ENCODE data around the gene CERCAM.

The CERCAM gene

DNA sequence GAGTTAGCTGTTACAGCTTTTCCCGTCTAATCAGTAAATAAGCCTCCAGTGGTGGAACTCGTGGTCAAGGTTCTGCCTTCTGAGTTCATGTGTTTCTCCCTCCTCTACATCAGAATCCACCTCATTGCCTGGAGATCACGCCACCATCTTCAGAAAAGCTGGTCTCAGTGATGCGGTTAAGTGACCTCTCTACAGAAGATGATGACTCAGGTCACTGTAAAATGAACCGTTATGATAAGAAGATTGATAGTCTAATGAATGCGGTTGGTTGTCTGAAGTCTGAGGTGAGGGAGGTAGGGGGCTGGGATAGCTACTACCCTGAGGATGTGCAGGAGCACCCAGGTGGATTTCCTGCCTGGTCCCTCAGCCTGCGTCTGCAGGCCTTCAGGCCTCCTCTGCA lies 48.4 kb downstream of the CERCAM start:
- DNase-seq = no peak

- no peak for DNase-seq
Measured at GRCh38 chr9:128470560-128470959, 49.9 kb downstream of the CERCAM start.

- DNase-seq = no peak
Measured at GRCh38 chr9:128473104-128473503, 52.4 kb downstream of the CERCAM start.

DNA sequence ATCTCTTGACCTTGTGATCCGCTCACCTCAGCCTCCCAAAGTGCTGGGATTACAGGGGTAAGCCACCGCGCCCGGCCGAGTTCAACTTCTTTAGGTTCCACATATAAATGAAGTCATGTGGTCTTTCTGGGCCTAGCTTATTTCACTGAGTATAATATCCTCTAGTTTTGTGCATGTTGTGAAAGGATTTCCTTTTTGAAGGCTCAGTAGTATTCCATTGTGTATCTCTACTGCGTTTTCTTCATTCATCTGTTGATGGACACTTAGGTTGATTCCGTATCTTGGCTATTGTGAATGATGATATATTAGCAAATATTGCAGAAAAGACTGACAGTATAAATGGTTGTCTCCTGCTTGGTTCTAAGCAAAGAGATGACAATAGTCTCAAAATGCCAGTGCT lies 55.2 kb downstream of the CERCAM start:
- no peak for DNase-seq

DNA sequence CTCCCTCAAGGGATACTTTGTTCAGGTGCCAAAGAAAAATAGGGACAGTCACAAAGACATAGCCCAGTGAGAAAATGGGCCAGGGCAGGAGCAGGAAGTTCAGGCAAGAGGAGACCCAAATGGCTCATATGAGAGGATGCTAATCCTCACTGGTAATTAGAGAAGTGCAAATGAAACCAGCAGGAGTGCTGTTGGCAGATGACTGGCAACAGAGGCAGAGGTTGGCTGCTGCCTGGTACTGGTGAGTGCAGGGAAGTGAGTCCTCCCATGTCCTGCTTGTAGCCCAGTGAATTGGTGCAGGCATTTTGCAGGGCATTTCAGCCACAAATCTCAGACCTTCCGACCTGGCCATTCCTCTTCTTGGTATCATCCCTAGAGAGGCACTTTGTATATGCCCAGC lies 58.6 kb downstream of the CERCAM start:
- DNase-seq = no peak

- DNase-seq = no peak
Measured at GRCh38 chr9:128481561-128481960, 60.9 kb downstream of the CERCAM start.

GRCh38 chr9:128482186-128482585 lies 61.5 kb downstream of the CERCAM start:
- DNase-seq = no peak

DNA sequence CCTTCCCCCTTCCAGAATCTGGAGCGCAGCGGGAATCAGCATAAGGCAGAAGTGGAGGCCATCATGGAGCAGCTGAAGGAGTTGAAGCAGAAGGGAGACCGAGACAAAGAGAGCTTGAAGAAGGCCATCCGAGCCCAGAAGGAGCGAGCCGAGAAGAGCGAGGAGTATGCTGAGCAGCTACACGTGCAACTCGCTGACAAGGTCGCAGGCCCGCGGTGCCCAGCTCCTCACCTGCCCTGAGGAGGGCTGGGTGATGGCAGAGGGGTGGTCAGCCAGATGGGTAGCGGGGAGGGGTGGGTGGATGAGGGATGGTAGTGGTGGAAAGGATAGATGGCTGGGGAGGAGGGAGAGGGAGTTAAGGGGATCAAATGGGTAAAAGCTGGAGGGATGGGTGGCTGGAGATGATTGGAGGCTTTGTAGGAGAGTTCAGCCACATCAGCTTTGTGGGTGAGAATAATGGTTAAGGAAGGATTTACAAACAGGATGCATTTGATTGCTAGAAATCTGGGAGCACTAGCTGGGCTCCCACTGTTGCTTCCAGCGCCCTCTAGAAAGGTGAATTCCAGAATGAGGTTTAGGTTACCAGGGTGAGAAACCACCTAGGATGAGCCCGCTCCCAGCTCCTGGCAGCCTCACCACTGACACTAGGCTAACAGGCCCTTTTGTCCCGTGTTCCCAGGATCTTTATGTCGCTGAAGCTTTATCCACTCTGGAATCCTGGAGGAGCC lies 64.2 kb downstream of the CERCAM start:
- DNase-seq = no peak

GRCh38 chr9:128485414-128485855 lies 64.8 kb downstream of the CERCAM start:
- no peak for DNase-seq

DNA sequence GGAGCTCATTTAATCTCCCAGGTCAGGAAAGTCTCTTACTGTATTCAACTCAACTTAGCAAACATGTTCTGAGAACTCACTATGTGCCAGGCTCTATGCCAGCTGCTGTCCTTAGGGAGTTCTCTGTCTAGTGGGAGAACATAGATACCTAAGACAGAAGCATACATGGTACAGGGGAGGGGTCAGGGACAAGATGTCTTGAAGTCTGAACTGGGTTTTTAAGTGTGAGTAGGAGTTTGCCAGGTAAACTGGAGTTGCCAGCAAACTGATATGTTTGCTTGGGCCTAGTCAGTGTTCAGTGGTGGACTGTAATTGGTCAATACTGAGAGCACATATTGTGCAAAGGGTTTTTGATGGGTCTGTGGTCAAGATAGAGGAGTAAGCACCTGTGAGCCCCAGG lies 65.5 kb downstream of the CERCAM start:
- no peak for DNase-seq

Measured in NCI-H1048 (cell line).